Smooth muscle cell (in vitro differentiated cells): ENCODE results near the gene ADGRD1. TPM values are rescaled to one million over a fixed set of nuclear protein-coding genes. Genes with fewer than 3 reads are reported as not detected.

Experiments used
- DNase-seq: peaks from one replicate; lab custom pipeline; 2025; ENCODE audit not compliant: unreplicated experiment; lab: John Stamatoyannopoulos, UW
- H2AFZ ChIP-seq: fragments of 200-600 bp; sonication (generic); 2 replicates; pipeline ENCODE4 v1.6.0; 2016; ENCODE audit warnings: antibody characterized with exemption, low read depth, mild to moderate bottlenecking
- H3F3A ChIP-seq: fragments of 200-600 bp; sonication (generic); 2 replicates; pipeline ENCODE4 v1.6.0; 2017; ENCODE audit warnings: antibody characterized with exemption, low read depth
- H3K27ac ChIP-seq: fragments of 200-600 bp; sonication (generic); 2 replicates; pipeline ENCODE4 v1.5.1; 2016; ENCODE audit warnings: low read depth, mild to moderate bottlenecking
- H3K27me3 ChIP-seq: fragments of 200-600 bp; sonication (generic); 2 replicates; pipeline ENCODE4 v1.6.1; 2016; ENCODE audit warnings: low read depth, mild to moderate bottlenecking
- H3K36me3 ChIP-seq: fragments of 200-600 bp; sonication (generic); 2 replicates; pipeline ENCODE4 v1.5.1; 2016; ENCODE audit warnings: low read depth
- H3K4me1 ChIP-seq: fragments of 200-600 bp; sonication (generic); 2 replicates; pipeline ENCODE4 v1.5.1; 2016; ENCODE audit warnings: low read depth
- H3K4me2 ChIP-seq: fragments of 200-600 bp; sonication (generic); 2 replicates; pipeline ENCODE4 v1.6.0; 2016; ENCODE audit warnings: mild to moderate bottlenecking
- H3K4me3 ChIP-seq: fragments of 200-600 bp; sonication (generic); 2 replicates; pipeline ENCODE4 v1.5.1; 2016; ENCODE audit warnings: mild to moderate bottlenecking
- H3K79me2 ChIP-seq: fragments of 200-600 bp; sonication (generic); 2 replicates; pipeline ENCODE4 v1.6.0; 2016; ENCODE audit warnings: low read depth, mild to moderate bottlenecking
- H3K9ac ChIP-seq: fragments of 200-600 bp; sonication (generic); 2 replicates; pipeline ENCODE4 v1.6.0; 2016; ENCODE audit warnings: low read depth
- H3K9me3 ChIP-seq: fragments of 200-600 bp; sonication (generic); replicated peaks from 2 replicates; pipeline ENCODE4 v1.5.1; 2016; ENCODE audit warnings: low read depth
- H4K20me1 ChIP-seq: fragments of 200-600 bp; sonication (generic); 2 replicates; pipeline ENCODE4 v1.6.0; 2016; ENCODE audit warnings: low read depth
- CTCF ChIP-seq: fragments of 200-600 bp; sonication (generic); IDR thresholded peaks from 2 replicates; pipeline ENCODE4 v1.5.1; 2017; ENCODE audit warnings: borderline replicate concordance, mild to moderate bottlenecking, antibody characterized with exemption; ENCODE audit not compliant: insufficient read depth, poor library complexity, severe bottlenecking
- WGBS: methylation state at CpG from one replicate; pipeline ENCODE4 v1.1.7; 2016; ENCODE audit warnings: low lambda C conversion rate; 5-methylcytosine and 5-hydroxymethylcytosine counted together
- polyA plus RNA-seq: library from polyadenylated mRNA; unstranded; fragments of >200 nt; fragmentation: Nextera tagmentation; extraction: Ambion mirVana; gene quantifications from 2 replicates; pipeline ENCODE4 v1.2.1, GENCODE V29; 2016
- total RNA-seq: library from RNA; depleted of rRNA; stranded (reverse); fragments of >200 nt; gene quantifications from 2 replicates; pipeline ENCODE4 v1.2.3, GENCODE V29; 2014

The ADGRD1 gene
- total and polyA plus RNA-seq, 2 experiments from 2014 or later = 0.14 TPM; not detected in 1

- 89% methylated on average over 29 of the region's 29 CpGs for WGBS
- no peaks in the 10 kb centered on the region for H3F3A ChIP-seq
- H3K79me2 ChIP-seq = no peaks in the 10 kb centered on the region
- H3K27me3 ChIP-seq = peaks cover 4% of the 10 kb centered on the region
- no peak for DNase-seq
- H3K4me2 ChIP-seq = no peak overlapping the region
- no peaks in the 10 kb centered on the region for H3K36me3 ChIP-seq
- no peaks in the 10 kb centered on the region for H3K9me3 ChIP-seq
- H2AFZ ChIP-seq = no peak overlapping the region
- no peak overlapping the region for H3K4me3 ChIP-seq
- no peak overlapping the region for H3K27ac ChIP-seq
- peaks cover 4% of the 10 kb centered on the region for H3K4me1 ChIP-seq
- no peak overlapping the region for H3K9ac ChIP-seq
- no peak for TF ChIP-seq CTCF
- no peaks in the 10 kb centered on the region for H4K20me1 ChIP-seq
Measured at GRCh38 chr12:131028587-131029338, 75.1 kb downstream of the ADGRD1 start.

GRCh38 chr12:131030472-131031328 is 77.0 kb downstream of the ADGRD1 start:
- Histone ChIP-seq H4K20me1 (no peaks in the 10 kb centered on the region), H3K79me2 (no peaks in the 10 kb centered on the region), H3K9me3 (no peaks in the 10 kb centered on the region), H3K4me3 (no peak overlapping the region), H3K27me3 (peaks cover 4% of the 10 kb centered on the region), H3K36me3 (no peaks in the 10 kb centered on the region), H3K4me2 (no peak overlapping the region), H3K4me1 (peaks cover 4% of the 10 kb centered on the region), H3F3A (no peaks in the 10 kb centered on the region), H3K27ac (no peak overlapping the region), H2AFZ (no peak overlapping the region), H3K9ac (no peak overlapping the region)
- DNase-seq = no peak
- WGBS = 95% methylated on average over 35 of the region's 35 CpGs
- TF ChIP-seq CTCF = no peak

GRCh38 chr12:131032082-131032750 is 78.5 kb downstream of the ADGRD1 start:
- H3K9me3 ChIP-seq = no peaks in the 10 kb centered on the region
- no peak overlapping the region for H3K4me3 ChIP-seq
- peaks cover 4% of the 10 kb centered on the region for H3K27me3 ChIP-seq
- no peaks in the 10 kb centered on the region for H3K79me2 ChIP-seq
- 85% methylated on average over 28 of the region's 28 CpGs for WGBS
- H3K4me1 ChIP-seq = peaks cover 4% of the 10 kb centered on the region
- TF ChIP-seq CTCF = no peak
- H2AFZ ChIP-seq = no peak overlapping the region
- no peak overlapping the region for H3K4me2 ChIP-seq
- no peaks in the 10 kb centered on the region for H4K20me1 ChIP-seq
- H3F3A ChIP-seq = no peaks in the 10 kb centered on the region
- H3K36me3 ChIP-seq = no peaks in the 10 kb centered on the region
- no peak overlapping the region for H3K27ac ChIP-seq
- H3K9ac ChIP-seq = no peak overlapping the region
- DNase-seq = no peak
